Gastroesophageal sphincter (tissue), 3 donors: ENCODE results near the gene VEGFC.

Experiments
- POLR2AphosphoS5 ChIP-seq: sonication (generic); formaldehyde crosslinking; IDR thresholded peaks from one replicate; pipeline ENCODE4 v1.6.1; 2017; ENCODE audit warnings: antibody characterized with exemption
- TF ChIP-seq, protein P1 (sequence below), 4 experiments: fragments of 200-600 bp in 2 of 4; fragments of 450-650 bp in 2 of 4; sonication (generic) in 1 of 4; IDR thresholded peaks; one replicate each; pipeline ENCODE4 v1.5.1; 2017 to 2019; ENCODE audit warnings: antibody characterized with exemption in 4 of 4, mild to moderate bottlenecking in 2 of 4, moderate library complexity in 2 of 4

DNA sequence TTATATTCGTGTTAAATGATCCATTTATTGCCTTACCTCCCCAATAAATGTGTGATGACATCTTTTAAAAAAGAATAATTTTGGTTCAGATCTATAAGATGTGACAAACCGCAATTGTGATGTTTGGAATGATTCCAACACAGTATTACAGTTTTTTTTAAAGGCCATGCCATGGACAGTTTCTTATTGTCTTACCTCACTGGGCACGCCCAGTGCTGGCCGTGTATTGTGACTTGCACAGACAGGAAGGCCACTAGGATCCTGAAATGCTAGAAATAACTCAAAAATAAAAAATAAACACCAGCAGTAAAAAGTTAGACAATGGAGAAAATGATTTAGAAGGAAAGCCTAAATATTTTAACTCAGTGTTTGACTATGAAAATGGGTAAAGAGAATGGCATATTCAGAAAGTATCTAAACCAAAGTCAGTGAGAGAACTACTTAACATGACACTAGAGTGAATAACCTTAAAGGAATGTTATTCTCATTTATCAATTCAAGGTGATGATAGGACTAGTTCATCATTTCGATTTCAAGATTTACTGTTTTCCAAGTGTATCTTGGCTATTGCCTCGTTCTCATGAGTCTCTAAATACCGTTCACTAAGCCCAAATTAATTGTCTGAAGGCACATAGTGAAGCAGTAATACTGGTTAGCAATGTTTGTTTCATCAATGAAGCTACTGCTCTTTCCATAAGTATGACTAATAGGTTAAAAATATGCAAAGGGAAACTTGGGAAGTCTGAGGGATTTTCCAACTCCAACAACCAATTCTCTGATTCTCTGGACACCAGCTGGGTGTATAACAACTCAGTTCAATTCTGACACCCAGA lies 46.1 kb upstream of the VEGFC start:
- TF ChIP-seq, protein P1, sequence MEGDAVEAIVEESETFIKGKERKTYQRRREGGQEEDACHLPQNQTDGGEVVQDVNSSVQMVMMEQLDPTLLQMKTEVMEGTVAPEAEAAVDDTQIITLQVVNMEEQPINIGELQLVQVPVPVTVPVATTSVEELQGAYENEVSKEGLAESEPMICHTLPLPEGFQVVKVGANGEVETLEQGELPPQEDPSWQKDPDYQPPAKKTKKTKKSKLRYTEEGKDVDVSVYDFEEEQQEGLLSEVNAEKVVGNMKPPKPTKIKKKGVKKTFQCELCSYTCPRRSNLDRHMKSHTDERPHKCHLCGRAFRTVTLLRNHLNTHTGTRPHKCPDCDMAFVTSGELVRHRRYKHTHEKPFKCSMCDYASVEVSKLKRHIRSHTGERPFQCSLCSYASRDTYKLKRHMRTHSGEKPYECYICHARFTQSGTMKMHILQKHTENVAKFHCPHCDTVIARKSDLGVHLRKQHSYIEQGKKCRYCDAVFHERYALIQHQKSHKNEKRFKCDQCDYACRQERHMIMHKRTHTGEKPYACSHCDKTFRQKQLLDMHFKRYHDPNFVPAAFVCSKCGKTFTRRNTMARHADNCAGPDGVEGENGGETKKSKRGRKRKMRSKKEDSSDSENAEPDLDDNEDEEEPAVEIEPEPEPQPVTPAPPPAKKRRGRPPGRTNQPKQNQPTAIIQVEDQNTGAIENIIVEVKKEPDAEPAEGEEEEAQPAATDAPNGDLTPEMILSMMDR (IDR thresholded peaks at IDR 0.05): no peak
- no peak for TF ChIP-seq POLR2AphosphoS5
